ENCODE measurements around the gene ADNP2.

- TF ChIP-seq POLR2AphosphoS5 (IDR thresholded peaks at IDR 0.05) (no peak), CTCF (IDR thresholded peaks at IDR 0.05) (no peak), POLR2A (IDR thresholded peaks at IDR 0.05) (no peak)
These were observed 57.7 kb downstream of the ADNP2 start for GRCh38 chr18:80166725-80167124.

All from transverse colon (tissue), 4 donors.